Activated T-helper 9 cell treated with anti-CD3 and anti-CD28 coated beads, Interleukin-2, amount 50 U/mL, for 16 hours (primary cell): Measurements from ENCODE around the gene GALNT15.

Experiments used
- DNase-seq: peaks from one replicate; pipeline ENCODE4 v3.0.0-alpha.2; 2020; ENCODE audit warnings: low read depth

The GALNT15 gene, protein sequence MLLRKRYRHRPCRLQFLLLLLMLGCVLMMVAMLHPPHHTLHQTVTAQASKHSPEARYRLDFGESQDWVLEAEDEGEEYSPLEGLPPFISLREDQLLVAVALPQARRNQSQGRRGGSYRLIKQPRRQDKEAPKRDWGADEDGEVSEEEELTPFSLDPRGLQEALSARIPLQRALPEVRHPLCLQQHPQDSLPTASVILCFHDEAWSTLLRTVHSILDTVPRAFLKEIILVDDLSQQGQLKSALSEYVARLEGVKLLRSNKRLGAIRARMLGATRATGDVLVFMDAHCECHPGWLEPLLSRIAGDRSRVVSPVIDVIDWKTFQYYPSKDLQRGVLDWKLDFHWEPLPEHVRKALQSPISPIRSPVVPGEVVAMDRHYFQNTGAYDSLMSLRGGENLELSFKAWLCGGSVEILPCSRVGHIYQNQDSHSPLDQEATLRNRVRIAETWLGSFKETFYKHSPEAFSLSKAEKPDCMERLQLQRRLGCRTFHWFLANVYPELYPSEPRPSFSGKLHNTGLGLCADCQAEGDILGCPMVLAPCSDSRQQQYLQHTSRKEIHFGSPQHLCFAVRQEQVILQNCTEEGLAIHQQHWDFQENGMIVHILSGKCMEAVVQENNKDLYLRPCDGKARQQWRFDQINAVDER

GRCh38 chr3:16174389-16174788 is at the start of gene GALNT15:
TSS of gene GALNT15 (plus strand) at chr3:16174680. CDS start at chr3:16175152, 472 bp downstream.
- no peak for DNase-seq

- no peak for DNase-seq
These were observed 47.8 kb upstream of the GALNT15 start for GRCh38 chr3:16126634-16127033.

GRCh38 chr3:16127249-16127648 is 47.2 kb upstream of the GALNT15 start:
- no peak for DNase-seq

GRCh38 chr3:16130066-16130465 is 44.4 kb upstream of the GALNT15 start:
- DNase-seq, result no peak

GRCh38 chr3:16132190-16132589 is 42.3 kb upstream of the GALNT15 start:
- DNase-seq, result no peak

DNA sequence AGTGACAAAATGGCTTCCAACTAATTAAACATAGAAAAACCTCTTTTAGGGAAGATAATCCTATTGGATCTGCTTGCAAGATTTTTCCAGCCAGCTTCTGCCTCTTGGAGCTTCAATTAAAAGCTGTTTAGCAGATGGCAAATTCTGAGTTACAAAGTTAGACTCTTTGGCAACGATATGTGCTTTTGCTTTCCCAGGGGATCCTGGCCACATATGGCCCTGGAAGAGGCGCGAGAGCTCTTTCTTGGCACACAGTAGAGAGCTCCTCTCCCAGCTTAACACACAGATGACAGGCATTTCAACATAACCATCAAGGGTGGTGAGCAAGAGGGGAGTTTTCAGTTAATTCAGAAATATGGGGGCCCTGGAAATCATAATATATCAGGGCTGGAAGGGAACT is 41.6 kb upstream of the GALNT15 start:
- DNase-seq, result no peak

GRCh38 chr3:16134173-16134928 is 40.1 kb upstream of the GALNT15 start:
- no peak for DNase-seq

GRCh38 chr3:16136055-16136454 is 38.4 kb upstream of the GALNT15 start:
- no peak for DNase-seq

DNA sequence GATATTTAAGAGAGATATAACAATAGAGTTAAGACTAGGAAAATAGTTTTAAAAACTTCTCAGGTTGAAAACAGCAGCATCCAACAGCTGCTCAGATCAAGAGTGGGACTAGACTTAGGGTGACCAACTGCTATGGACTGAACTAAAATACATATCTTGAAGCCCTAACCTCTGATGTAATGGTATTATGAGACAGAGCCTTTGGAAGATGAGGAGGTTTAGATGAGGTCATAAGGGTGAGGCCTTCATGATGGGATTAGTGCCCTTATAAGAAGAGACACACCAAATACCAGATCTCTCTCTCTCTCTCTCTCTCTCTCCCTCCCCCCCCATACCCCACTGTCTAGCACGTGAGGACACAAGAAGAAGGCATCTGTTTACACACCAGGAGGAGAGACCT is 37.4 kb upstream of the GALNT15 start:
- DNase-seq, result no peak

- no peak for DNase-seq
These were observed 36.5 kb upstream of the GALNT15 start for GRCh38 chr3:16137977-16138376.

GRCh38 chr3:16140116-16140893 is 34.2 kb upstream of the GALNT15 start:
- DNase-seq, result no peak

DNA sequence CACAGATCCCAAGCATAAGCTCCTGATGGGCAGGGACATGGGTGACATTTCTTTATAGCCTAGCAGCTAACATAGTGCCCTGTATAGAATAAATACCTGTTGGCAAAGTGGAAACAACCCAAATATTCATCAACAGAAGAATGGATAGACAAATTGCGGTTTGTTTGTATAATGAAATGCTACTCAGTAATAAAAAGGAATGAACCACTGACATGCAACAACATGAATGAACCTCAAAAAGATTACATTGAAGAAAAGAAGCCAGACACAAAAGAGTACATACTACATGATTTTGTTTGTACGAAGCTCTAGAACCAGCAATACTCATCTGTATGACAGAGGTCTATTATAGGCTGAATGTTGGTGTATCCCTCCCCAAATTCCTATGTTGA is 33.6 kb upstream of the GALNT15 start:
- no peak for DNase-seq

- no peak for DNase-seq
These were observed 32.0 kb upstream of the GALNT15 start for GRCh38 chr3:16142350-16143025.

DNA sequence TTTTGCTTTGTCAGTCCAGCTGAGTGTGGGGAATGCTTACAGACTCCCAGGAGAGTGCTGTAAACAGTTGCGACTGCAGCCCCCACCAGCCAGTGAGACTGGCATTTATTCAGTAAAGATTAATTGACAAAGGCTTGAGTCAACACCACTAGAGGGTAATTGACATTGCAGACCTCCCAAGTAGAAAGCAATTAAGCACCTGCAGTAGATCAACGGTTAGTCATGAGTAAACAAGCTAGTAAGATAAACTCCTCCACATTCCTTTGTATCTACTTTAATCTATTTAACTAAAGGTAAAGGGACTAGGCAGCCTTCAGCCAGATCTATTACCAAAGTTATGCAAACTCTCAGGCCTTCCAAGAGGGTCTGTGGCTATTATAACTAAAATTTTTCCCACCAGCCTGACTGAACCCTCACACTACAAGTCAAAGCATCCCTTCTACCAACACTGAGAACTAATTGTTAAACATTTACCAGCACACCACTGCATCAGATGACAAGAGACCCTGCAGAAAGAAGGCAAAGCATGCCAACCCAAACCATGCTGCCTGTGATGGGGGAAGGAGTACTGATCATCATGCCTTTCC is 30.5 kb upstream of the GALNT15 start:
- DNase-seq, result no peak

GRCh38 chr3:16145176-16145575 is 29.3 kb upstream of the GALNT15 start:
- no peak for DNase-seq

DNA sequence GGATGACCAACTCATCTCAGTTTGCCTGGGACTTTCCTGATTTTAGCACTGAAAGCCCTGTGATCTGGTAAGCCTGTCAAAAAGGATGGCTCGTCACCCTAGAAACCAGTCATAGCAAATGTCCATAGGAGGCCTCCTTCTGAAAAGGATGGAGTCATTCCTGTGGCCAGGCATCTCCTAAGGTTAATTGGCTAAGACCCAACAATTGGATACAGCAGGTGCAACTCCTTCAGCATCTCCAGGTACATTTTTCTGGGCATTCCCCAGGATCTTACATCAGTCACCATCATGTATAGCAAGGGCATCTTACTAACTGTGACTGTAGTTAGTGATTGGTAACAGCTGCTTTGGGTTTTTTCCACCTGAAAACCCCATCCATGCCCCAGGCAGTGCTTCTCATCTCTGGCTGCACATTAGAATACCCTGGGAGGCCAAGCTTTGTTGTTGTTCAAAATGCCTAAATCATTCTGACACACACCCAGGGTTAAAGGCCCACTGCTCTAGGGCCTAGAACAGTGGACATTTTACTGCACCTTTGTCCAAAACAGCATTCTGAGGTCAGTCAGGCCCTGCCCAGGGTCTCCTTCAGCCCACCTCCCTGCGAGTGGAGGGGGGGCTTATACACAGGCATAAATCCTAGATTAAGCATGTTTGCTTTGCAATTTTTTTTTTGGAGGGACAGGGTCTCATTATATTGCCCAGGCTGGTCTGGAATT is 28.3 kb upstream of the GALNT15 start:
- no peak for DNase-seq

- DNase-seq, result no peak
These were observed 27.1 kb upstream of the GALNT15 start for GRCh38 chr3:16147220-16147994.

GRCh38 chr3:16148213-16148612 is 26.3 kb upstream of the GALNT15 start:
- no peak for DNase-seq

DNA sequence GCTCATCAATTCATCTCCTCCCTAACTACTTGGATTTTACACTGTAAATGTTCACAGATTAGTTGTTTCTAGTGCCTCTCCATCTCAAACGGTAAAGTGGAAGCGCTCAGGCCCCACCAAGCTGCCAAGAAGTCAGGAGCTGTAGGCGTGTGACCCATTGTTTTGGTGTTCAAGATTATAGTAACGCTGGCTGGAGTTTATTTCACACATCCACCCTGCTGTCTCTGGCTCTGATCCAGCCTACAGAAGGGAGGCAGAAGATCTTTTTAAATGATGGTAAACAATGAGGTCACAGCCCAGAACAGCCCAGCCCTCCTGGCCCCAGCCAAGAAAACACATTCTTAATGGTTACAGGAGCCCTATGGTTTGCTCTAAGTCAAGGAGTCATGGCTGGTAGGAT is 25.7 kb upstream of the GALNT15 start:
- DNase-seq, result no peak

- DNase-seq, result no peak
These were observed 24.2 kb upstream of the GALNT15 start for GRCh38 chr3:16150285-16150684.
